Peyer's patch (tissue), 4 donors: Measurements from ENCODE around the gene TNFAIP8L1.

Source experiments
- POLR2A ChIP-seq, 2 donors: fragments of 450-650 bp; IDR thresholded peaks; one replicate each; pipeline ENCODE4 v1.5.1; 2017; ENCODE audit warnings: antibody characterized with exemption in 2 of 2, mild to moderate bottlenecking in 2 of 2, moderate library complexity in 2 of 2
- TF ChIP-seq, protein P1 (sequence below), 6 experiments: fragments of 450-650 bp in 4 of 6; fragments of 200-600 bp in 2 of 6; sonication (generic) in 1 of 6; IDR thresholded peaks; one replicate each; pipeline ENCODE4 v1.5.1; 2017 to 2019; ENCODE audit warnings: antibody characterized with exemption in 6 of 6, mild to moderate bottlenecking in 3 of 6, moderate library complexity in 1 of 6

DNA sequence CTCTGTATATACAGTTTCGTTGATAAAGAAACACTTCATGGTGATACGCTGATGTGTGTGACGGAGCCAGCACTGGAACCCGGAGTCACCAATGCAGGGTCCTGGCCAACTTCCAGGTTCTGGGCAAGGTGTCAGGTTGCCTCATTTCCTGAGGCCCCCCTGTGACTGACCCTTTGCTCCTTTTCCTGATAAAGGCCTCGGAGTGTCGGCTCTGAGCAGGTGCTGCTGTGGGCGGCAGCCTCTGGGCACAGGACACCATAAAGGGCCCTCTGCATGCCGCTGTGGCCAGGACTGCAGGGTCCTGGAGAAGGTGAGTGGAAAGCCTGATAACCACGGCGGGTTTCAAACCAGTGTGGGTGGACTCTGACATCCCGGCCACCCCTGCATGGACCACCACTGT, 48.1 kb downstream of the TNFAIP8L1 start:
- TF ChIP-seq, protein P1, sequence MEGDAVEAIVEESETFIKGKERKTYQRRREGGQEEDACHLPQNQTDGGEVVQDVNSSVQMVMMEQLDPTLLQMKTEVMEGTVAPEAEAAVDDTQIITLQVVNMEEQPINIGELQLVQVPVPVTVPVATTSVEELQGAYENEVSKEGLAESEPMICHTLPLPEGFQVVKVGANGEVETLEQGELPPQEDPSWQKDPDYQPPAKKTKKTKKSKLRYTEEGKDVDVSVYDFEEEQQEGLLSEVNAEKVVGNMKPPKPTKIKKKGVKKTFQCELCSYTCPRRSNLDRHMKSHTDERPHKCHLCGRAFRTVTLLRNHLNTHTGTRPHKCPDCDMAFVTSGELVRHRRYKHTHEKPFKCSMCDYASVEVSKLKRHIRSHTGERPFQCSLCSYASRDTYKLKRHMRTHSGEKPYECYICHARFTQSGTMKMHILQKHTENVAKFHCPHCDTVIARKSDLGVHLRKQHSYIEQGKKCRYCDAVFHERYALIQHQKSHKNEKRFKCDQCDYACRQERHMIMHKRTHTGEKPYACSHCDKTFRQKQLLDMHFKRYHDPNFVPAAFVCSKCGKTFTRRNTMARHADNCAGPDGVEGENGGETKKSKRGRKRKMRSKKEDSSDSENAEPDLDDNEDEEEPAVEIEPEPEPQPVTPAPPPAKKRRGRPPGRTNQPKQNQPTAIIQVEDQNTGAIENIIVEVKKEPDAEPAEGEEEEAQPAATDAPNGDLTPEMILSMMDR (IDR thresholded peaks at IDR 0.05), result no peak
- TF ChIP-seq POLR2A (IDR thresholded peaks at IDR 0.05), result no peak
